Activated CD8-positive, alpha-beta T cell treated with anti-CD3 and anti-CD28 coated beads for 36 hours (primary cell): ENCODE data around the gene CPEB4. TPM values are rescaled to one million over a fixed set of nuclear protein-coding genes. Genes with fewer than 3 reads are reported as not detected.

Source experiments
- ATAC-seq: fragments of 200-7000 bp; cut with Tn5 transposase; one replicate; pipeline ENCODE4 v1.10.0; 2021; ENCODE audit warnings: mild to moderate bottlenecking, moderate library complexity
- CTCF ChIA-PET: fragments of 350-600 bp; sonication (Branson Sonifier 250); formaldehyde crosslinking; loops from one replicate; lab custom pipeline; 2021; ENCODE audit warnings: antibody characterized with exemption; lab: Charles Lee
- POLR2A ChIA-PET: fragments of 350-600 bp; sonication (Branson Sonifier 250); formaldehyde crosslinking; loops from one replicate; lab custom pipeline; 2021; ENCODE audit warnings: antibody characterized with exemption; lab: Charles Lee
- DNase-seq: peaks from one replicate; pipeline ENCODE4 v3.0.0-alpha.2; 2020
- H3K27ac Mint-ChIP-seq: one replicate; pipeline ENCODE4 v1.8.0; 2021; ENCODE audit warnings: mild to moderate bottlenecking, mixed read lengths
- H3K27me3 Mint-ChIP-seq: one replicate; pipeline ENCODE4 v1.8.0; 2021; ENCODE audit warnings: mixed read lengths
- H3K36me3 Mint-ChIP-seq: one replicate; pipeline ENCODE4 v1.8.0; 2021; ENCODE audit warnings: low read depth, mixed read lengths
- H3K4me1 Mint-ChIP-seq: one replicate; pipeline ENCODE4 v1.8.0; 2021; ENCODE audit warnings: low read depth, mixed read lengths
- H3K4me3 Mint-ChIP-seq: one replicate; pipeline ENCODE4 v1.8.0; 2021; ENCODE audit warnings: mild to moderate bottlenecking, moderate library complexity, mixed read lengths
- H3K9me3 Mint-ChIP-seq: one replicate; pipeline ENCODE4 v1.8.0; 2021; ENCODE audit warnings: mixed read lengths
- intact Hi-C: fragments of 100-400 bp; cut with micrococcal nuclease; formaldehyde crosslinking; loops from one replicate; pipeline ENCODE4 v1.10.0; 2022
- total RNA-seq, 2 experiments: library from RNA; stranded (reverse); gene quantifications; one replicate each; pipeline ENCODE4 v1.2.3, GENCODE V29; 2021
- TF ChIP-seq, protein P1 (sequence below): fragments of 200-600 bp; IDR thresholded peaks from one replicate; pipeline ENCODE4 v1.8.0; 2022; ENCODE audit warnings: antibody characterized with exemption, mild to moderate bottlenecking

Gene CPEB4
- total RNA-seq, 2 experiments from 2014 or later, result 8.8 to 9.0 TPM

- DNase-seq (no peak), ATAC-seq (no peak)
- H3K4me1 Mint-ChIP-seq, result peaks cover 8% of the 10 kb centered on the region
- intact Hi-C loops, result no loop called here
- no peaks in the 10 kb centered on the region for H3K27me3 Mint-ChIP-seq
- no peak overlapping the region for H3K27ac Mint-ChIP-seq
- no peak overlapping the region for H3K4me3 Mint-ChIP-seq
- CTCF ChIA-PET, result interaction anchor here (1.1 to 1.7 kb wide), 3 partner anchors 9 to 317 kb away, joined by 3 to 5 read pairs (median 4); no protein-coding TSS in a partner anchor
- peaks cover 3% of the 10 kb centered on the region for H3K36me3 Mint-ChIP-seq
- TF ChIP-seq, protein P1, sequence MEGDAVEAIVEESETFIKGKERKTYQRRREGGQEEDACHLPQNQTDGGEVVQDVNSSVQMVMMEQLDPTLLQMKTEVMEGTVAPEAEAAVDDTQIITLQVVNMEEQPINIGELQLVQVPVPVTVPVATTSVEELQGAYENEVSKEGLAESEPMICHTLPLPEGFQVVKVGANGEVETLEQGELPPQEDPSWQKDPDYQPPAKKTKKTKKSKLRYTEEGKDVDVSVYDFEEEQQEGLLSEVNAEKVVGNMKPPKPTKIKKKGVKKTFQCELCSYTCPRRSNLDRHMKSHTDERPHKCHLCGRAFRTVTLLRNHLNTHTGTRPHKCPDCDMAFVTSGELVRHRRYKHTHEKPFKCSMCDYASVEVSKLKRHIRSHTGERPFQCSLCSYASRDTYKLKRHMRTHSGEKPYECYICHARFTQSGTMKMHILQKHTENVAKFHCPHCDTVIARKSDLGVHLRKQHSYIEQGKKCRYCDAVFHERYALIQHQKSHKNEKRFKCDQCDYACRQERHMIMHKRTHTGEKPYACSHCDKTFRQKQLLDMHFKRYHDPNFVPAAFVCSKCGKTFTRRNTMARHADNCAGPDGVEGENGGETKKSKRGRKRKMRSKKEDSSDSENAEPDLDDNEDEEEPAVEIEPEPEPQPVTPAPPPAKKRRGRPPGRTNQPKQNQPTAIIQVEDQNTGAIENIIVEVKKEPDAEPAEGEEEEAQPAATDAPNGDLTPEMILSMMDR, result no peak
- no peaks in the 10 kb centered on the region for H3K9me3 Mint-ChIP-seq
- POLR2A ChIA-PET, result no interaction called here
Observed at GRCh38 chr5:173932695-173933139, 44.6 kb downstream of the CPEB4 start.

GRCh38 chr5:173933901-173934300, 45.8 kb downstream of the CPEB4 start:
- DNase-seq, result no peak
- Mint-ChIP-seq H3K36me3 (peaks cover 3% of the 10 kb centered on the region), H3K4me3 (no peak overlapping the region), H3K9me3 (no peaks in the 10 kb centered on the region), H3K4me1 (peaks cover 3% of the 10 kb centered on the region), H3K27ac (no peak overlapping the region), H3K27me3 (no peaks in the 10 kb centered on the region)
- intact Hi-C loops, result no loop called here
- POLR2A ChIA-PET, result no interaction called here
- CTCF ChIA-PET, result interaction anchor here (1.1 to 2.7 kb wide), 2 partner anchors 8 to 318 kb away, joined by 3 to 27 read pairs; no protein-coding TSS in a partner anchor
- TF ChIP-seq, protein P1, result no peak
- no peak for ATAC-seq

GRCh38 chr5:173935396-173935795, 47.2 kb downstream of the CPEB4 start:
- Mint-ChIP-seq H3K27ac (no peak overlapping the region), H3K9me3 (no peaks in the 10 kb centered on the region), H3K4me3 (no peak overlapping the region), H3K4me1 (no peaks in the 10 kb centered on the region), H3K36me3 (peaks cover 3% of the 10 kb centered on the region), H3K27me3 (no peaks in the 10 kb centered on the region)
- TF ChIP-seq, protein P1, result no peak
- ChIA-PET CTCF (interaction anchor here (1.3 to 2.7 kb wide), 2 partner anchors 9 to 17 kb away, joined by 3 to 27 read pairs; no protein-coding TSS in a partner anchor), POLR2A (no interaction called here)
- intact Hi-C loops, result no loop called here
- no peak for DNase-seq
- no peak for ATAC-seq

DNA sequence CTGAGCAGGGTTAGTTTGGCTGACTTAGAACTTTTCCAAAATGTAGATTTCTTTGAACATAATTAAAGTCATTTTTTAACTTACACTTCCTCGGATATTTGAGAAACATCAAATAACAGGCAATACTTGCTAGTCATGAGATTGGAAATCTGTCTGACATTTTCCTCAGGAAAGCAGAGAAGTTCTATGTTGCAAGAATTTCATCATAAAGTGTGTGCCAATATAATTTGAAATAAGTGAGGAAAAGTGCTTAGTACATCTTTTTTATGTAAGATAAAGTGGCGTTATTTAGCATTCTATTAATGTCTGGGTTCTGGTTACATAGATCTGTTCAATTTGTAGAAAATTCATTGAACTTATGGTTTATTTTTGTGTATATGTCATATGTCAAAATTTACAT, 52.1 kb downstream of the CPEB4 start:
- Mint-ChIP-seq H3K36me3 (no peaks in the 10 kb centered on the region), H3K4me3 (no peak overlapping the region), H3K27me3 (no peaks in the 10 kb centered on the region), H3K9me3 (no peaks in the 10 kb centered on the region), H3K4me1 (no peaks in the 10 kb centered on the region), H3K27ac (no peak overlapping the region)
- ATAC-seq, result no peak
- TF ChIP-seq, protein P1, result no peak
- intact Hi-C loops, result no loop called here
- ChIA-PET POLR2A (no interaction called here), CTCF (interaction anchor here (1.3 kb wide), 1 partner anchor 15 kb away, joined by 4 read pairs; no protein-coding TSS in a partner anchor)
- DNase-seq, result no peak

GRCh38 chr5:173941102-173941501, 53.0 kb downstream of the CPEB4 start:
- H3K4me1 Mint-ChIP-seq, result no peaks in the 10 kb centered on the region
- TF ChIP-seq, protein P1, result no peak
- POLR2A ChIA-PET, result no interaction called here

More at GRCh38 chr5:173941102-173941501, 53.0 kb downstream of the CPEB4 start:
- no peaks in the 10 kb centered on the region for H3K9me3 Mint-ChIP-seq
- CTCF ChIA-PET, result interaction anchor here (0.8 to 1.7 kb wide), 2 partner anchors 8 to 16 kb away, joined by 5 read pairs; no protein-coding TSS in a partner anchor
- ATAC-seq, result no peak
- no peak for DNase-seq
- H3K27ac Mint-ChIP-seq, result no peak overlapping the region
- no peak overlapping the region for H3K4me3 Mint-ChIP-seq
- intact Hi-C loops, result no loop called here
- peaks cover 3% of the 10 kb centered on the region for H3K36me3 Mint-ChIP-seq
- H3K27me3 Mint-ChIP-seq, result no peaks in the 10 kb centered on the region
